CD4-positive, alpha-beta T cell (primary cell): ENCODE results near the gene SNORC. TPM values are rescaled to one million over a fixed set of nuclear protein-coding genes. Genes with fewer than 3 reads are reported as not detected.

Experiments used
- ATAC-seq: fragments of 200-7000 bp; cut with Tn5 transposase; one replicate; pipeline ENCODE4 v1.10.0; 2022; ENCODE audit warnings: mild to moderate bottlenecking; ENCODE audit not compliant: poor library complexity
- CTCF ChIA-PET: fragments of 350-600 bp; sonication (Branson Sonifier 250); formaldehyde crosslinking; loops from one replicate; lab custom pipeline; 2021; ENCODE audit warnings: antibody characterized with exemption, inconsistent platforms; lab: Charles Lee
- POLR2A ChIA-PET: fragments of 350-600 bp; sonication (Branson Sonifier 250); formaldehyde crosslinking; loops from one replicate; lab custom pipeline; 2021; ENCODE audit warnings: antibody characterized with exemption, inconsistent platforms; lab: Charles Lee
- DNase-seq, 14 experiments: peaks; one replicate each; pipeline ENCODE4 v3.0.0-alpha.2; 2013 to 2020; ENCODE audit warnings: mixed read lengths in 2 of 14
- H3K27ac ChIP-seq, 2 donors: one replicate each; pipeline versions ENCODE4 v1.5.1 to v1.7.0; 2013; ENCODE audit warnings: low read length in 2 of 2, low read depth in 1 of 2, mild to moderate bottlenecking in 1 of 2
- H3K27me3 ChIP-seq, 2 experiments: 1 replicate in 1 of 2; 2 replicates in 1 of 2; pipeline versions ENCODE4 v1.6.1 to v1.7.0; 2013; ENCODE audit warnings: low read length in 2 of 2, control low read depth in 1 of 2, mild to moderate bottlenecking in 1 of 2, moderate library complexity in 1 of 2; ENCODE audit not compliant: insufficient read depth in 2 of 2, control insufficient read depth in 1 of 2
- H3K36me3 ChIP-seq: one replicate; pipeline ENCODE4 v1.6.1; 2013; ENCODE audit warnings: low read length, control low read depth; ENCODE audit not compliant: insufficient read depth
- H3K4me1 ChIP-seq: one replicate; pipeline ENCODE4 v1.6.1; 2013; ENCODE audit warnings: low read length, control low read depth; ENCODE audit not compliant: insufficient read depth
- H3K4me3 ChIP-seq: one replicate; pipeline ENCODE4 v1.5.1; 2013; ENCODE audit warnings: mild to moderate bottlenecking, low read length, moderate library complexity
- H3K9me3 ChIP-seq, 2 experiments: 1 replicate in 1 of 2; 2 replicates in 1 of 2; pipeline versions ENCODE4 v1.6.1 to v1.7.0; 2013; ENCODE audit warnings: low read length in 2 of 2, mild to moderate bottlenecking in 2 of 2, control low read depth in 1 of 2, moderate library complexity in 1 of 2; ENCODE audit not compliant: control insufficient read depth in 1 of 2, insufficient read depth in 1 of 2
- H3K27ac Mint-ChIP-seq: one replicate; pipeline ENCODE4 v1.8.0; 2020; ENCODE audit warnings: mixed read lengths
- H3K27me3 Mint-ChIP-seq: one replicate; pipeline ENCODE4 v1.8.0; 2021; ENCODE audit warnings: mixed read lengths
- H3K36me3 Mint-ChIP-seq: one replicate; pipeline ENCODE4 v1.8.0; 2021; ENCODE audit warnings: low read depth, mixed read lengths
- H3K4me1 Mint-ChIP-seq: one replicate; pipeline ENCODE4 v1.8.0; 2021; ENCODE audit warnings: low read depth, mixed read lengths
- H3K4me3 Mint-ChIP-seq: one replicate; pipeline ENCODE4 v1.8.0; 2020; ENCODE audit warnings: mild to moderate bottlenecking, mixed read lengths
- H3K9me3 Mint-ChIP-seq: one replicate; pipeline ENCODE4 v1.8.0; 2020; ENCODE audit warnings: mixed read lengths
- intact Hi-C, 2 experiments: fragments of 100-400 bp; cut with DNase I in 1 of 2; cut with micrococcal nuclease in 1 of 2; formaldehyde crosslinking; loops; one replicate each; pipeline versions ENCODE4 v1.15.1 to v1.9.0; 2023 to 2025; cut with DNase I, micrococcal nuclease
- total RNA-seq, 174 experiments: library from RNA in 2 of 174; stranded (reverse) in 2 of 174; gene quantifications; one replicate each; pipeline ENCODE4 v1.2.3 and lab custom pipeline; 2021 to 2026
- TF ChIP-seq, protein P1 (sequence below): fragments of 200-600 bp; IDR thresholded peaks from one replicate; pipeline ENCODE4 v1.8.0; 2022; ENCODE audit warnings: antibody characterized with exemption, mild to moderate bottlenecking

Gene SNORC
- total RNA-seq, 2 experiments from 2014 or later: 1.2 TPM

DNA sequence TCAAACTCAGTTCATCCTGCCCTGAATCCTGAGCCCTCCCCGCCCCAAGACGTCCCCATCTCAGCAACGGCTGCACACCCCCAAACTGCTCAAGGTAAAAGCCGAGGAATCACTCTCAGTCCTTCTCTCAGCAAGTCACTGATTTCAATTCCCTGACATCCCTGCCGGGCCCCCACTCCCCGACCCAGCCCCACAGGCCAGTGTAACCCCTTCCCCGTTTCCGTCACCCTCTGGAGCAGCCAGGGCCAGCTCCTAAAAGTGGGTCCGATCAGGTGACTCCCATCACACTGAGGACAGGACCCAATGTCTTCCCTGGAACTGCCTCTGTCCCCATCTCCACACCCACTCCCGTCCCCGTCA lies 20.5 kb downstream of the SNORC start:
- CTCF ChIA-PET: no interaction called here
- TF ChIP-seq, protein P1, sequence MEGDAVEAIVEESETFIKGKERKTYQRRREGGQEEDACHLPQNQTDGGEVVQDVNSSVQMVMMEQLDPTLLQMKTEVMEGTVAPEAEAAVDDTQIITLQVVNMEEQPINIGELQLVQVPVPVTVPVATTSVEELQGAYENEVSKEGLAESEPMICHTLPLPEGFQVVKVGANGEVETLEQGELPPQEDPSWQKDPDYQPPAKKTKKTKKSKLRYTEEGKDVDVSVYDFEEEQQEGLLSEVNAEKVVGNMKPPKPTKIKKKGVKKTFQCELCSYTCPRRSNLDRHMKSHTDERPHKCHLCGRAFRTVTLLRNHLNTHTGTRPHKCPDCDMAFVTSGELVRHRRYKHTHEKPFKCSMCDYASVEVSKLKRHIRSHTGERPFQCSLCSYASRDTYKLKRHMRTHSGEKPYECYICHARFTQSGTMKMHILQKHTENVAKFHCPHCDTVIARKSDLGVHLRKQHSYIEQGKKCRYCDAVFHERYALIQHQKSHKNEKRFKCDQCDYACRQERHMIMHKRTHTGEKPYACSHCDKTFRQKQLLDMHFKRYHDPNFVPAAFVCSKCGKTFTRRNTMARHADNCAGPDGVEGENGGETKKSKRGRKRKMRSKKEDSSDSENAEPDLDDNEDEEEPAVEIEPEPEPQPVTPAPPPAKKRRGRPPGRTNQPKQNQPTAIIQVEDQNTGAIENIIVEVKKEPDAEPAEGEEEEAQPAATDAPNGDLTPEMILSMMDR: no peak
- H3K4me3 ChIP-seq: no peak overlapping the region
- DNase-seq (peak in 1 of 14 experiments; percentile 4), ATAC-seq (no peak)
- Mint-ChIP-seq H3K9me3 (no peaks in the 10 kb centered on the region), H3K4me3 (no peak overlapping the region), H3K4me1 (no peaks in the 10 kb centered on the region), H3K36me3 (no peaks in the 10 kb centered on the region), H3K27me3 (peaks cover 25% of the 10 kb centered on the region), H3K27ac (no peak overlapping the region)
- intact Hi-C loops: no loop called here
- H3K27me3 ChIP-seq: peaks cover 3 to 13% of the 10 kb centered on the region in 2 experiments
- H3K27ac ChIP-seq: no peak overlapping the region
- H3K4me1 ChIP-seq: no peaks in the 10 kb centered on the region
- POLR2A ChIA-PET: no interaction called here
- no peaks in the 10 kb centered on the region for H3K36me3 ChIP-seq
- no peaks in the 10 kb centered on the region for H3K9me3 ChIP-seq

DNA sequence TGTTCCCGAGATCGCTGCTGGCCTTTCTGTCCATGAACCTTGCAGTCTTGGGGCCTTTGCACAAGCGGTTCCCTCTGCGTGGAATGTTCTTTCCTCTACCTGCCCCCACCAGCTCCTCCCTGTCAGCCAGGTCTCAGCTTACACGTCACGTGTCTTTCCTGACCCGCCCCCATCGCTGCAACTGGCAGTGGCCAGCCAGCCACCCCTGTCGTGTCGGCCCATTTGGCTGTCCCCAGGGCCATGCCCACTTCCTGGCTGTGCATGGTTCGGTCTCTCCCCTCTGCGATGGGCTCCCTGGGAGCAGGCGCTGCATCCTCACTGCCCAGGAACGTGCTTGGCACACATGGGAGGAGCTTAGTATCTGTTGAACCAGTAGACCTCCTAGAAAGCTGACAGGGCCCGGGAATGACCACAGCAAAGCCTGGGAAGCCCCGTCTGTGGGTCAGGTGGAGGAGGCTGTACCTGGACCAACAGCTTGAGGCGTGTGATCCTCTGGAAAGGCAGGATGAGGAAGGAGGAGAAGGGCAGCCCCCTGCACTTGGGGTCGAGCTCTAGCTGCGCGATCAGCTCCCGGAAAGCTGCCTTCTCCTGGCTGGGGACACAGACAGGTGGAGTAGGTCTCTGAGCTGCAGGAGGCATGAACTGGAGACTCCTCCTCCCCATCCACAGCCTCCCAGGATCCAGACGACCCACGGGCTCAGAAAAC lies 21.0 kb downstream of the SNORC start:
- intact Hi-C loops: no loop called here
- H3K4me3 Mint-ChIP-seq: no peak overlapping the region
- no peak overlapping the region for H3K27ac Mint-ChIP-seq
- H3K36me3 Mint-ChIP-seq: no peaks in the 10 kb centered on the region
- Histone ChIP-seq H3K4me1 (no peaks in the 10 kb centered on the region), H3K36me3 (no peaks in the 10 kb centered on the region), H3K9me3 (no peaks in the 10 kb centered on the region), H3K27ac (no peak overlapping the region), H3K27me3 (peaks cover 3 to 13% of the 10 kb centered on the region in 2 experiments), H3K4me3 (no peak overlapping the region)
- POLR2A ChIA-PET: no interaction called here
- CTCF ChIA-PET: no interaction called here
- ATAC-seq: no peak
- TF ChIP-seq, protein P1: no peak
- H3K27me3 Mint-ChIP-seq: peaks cover 27% of the 10 kb centered on the region
- H3K9me3 Mint-ChIP-seq: no peaks in the 10 kb centered on the region
- no peaks in the 10 kb centered on the region for H3K4me1 Mint-ChIP-seq
- DNase-seq: peak in 1 of 14 experiments; percentile 5

- Mint-ChIP-seq H3K27me3 (peaks cover 29% of the 10 kb centered on the region), H3K4me3 (no peak overlapping the region), H3K36me3 (no peaks in the 10 kb centered on the region), H3K4me1 (no peaks in the 10 kb centered on the region), H3K27ac (no peak overlapping the region), H3K9me3 (no peaks in the 10 kb centered on the region)
- Histone ChIP-seq H3K27ac (no peak overlapping the region), H3K36me3 (no peaks in the 10 kb centered on the region), H3K27me3 (peaks cover 3 to 13% of the 10 kb centered on the region in 2 experiments), H3K4me1 (no peaks in the 10 kb centered on the region), H3K4me3 (no peak overlapping the region), H3K9me3 (no peaks in the 10 kb centered on the region)
- intact Hi-C loops: no loop called here
- DNase-seq: peak in 1 of 14 experiments; percentile 1
- TF ChIP-seq, protein P1: no peak
- ChIA-PET POLR2A (no interaction called here), CTCF (no interaction called here)
- no peak for ATAC-seq
Observed at GRCh38 chr2:232891621-232892071, 21.6 kb downstream of the SNORC start.
